NCI-H2081 treated with DMSO at 0.1 percent for 48 hours (cell line): ENCODE results near the gene PLEKHA6.
"Not testable (repeated sequence)": the region's sequence is repeated elsewhere in the genome, so short reads cannot be mapped to it uniquely, and the experiment has no call there.

ENCODE experiments used
- DNase-seq: peaks from one replicate; lab custom pipeline; 2025; lab: John Stamatoyannopoulos, UW

PLEKHA6 gene

DNA sequence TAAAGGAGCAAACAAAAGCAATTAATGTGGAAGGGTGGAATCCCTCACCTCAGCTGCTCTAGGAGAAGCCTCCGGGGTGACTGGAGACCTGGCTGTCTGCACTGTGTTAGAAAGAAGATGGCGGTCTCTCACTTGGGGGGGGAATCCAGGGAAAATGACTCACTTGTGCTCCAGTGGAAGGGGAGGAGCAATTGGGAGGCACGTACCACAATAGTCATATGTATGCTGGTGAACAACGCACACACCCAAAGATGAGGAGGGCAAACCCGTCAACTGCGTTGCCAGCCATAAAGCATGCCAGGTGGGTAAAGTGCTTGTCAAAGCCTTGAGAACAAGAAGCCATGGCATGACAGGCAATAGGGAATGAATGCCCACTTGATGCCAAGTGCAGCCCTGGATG lies 22.1 kb downstream of the PLEKHA6 start:
- DNase-seq = no peak

DNA sequence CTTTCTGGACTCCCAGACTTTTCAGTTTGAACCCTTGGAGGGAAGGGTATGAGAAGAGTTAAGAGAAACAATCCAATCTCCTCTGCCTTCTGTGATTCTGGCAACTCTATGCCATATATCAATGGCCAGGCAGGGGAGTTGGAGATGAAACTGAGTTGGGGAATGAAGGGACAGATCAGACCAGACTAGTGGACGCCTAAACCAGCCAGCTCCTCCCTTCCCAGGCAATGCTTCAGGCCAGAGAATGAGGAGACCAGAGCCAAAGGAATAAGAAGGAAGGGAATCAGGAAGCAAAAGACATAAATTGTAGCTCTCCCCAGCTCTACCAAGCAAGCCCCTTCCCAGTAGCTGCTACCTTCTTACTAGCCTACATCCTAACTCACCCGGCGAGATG lies 22.7 kb downstream of the PLEKHA6 start:
- DNase-seq = no peak

DNA sequence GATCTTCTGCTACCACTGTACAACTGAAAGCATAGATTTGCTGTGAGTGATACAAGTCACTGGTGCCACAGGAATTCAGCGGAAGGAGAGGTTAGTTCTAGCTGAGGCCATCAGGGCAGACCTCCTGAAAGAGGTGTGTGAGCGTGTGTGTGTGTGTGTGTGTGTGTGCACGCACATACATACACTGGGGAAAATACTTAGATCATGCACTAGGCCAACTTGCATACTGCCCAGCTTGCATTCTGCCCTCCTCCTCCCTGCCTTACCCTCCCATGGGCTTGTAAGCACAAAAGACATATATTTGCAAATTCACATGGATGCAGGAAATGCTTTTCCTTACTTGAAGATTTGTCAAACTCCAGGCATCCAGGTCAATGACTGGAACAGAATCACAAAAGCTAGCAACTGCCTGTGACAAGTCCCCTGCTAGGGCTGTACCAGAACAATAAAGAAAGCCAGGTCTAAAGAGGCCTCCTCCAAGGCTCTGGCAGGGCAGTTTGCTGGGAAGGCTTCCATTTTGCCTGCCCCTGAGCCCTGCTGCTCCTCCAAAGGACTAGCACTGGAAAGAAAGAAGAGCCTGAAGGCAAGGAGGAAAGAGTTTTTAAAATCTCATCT lies 23.2 kb downstream of the PLEKHA6 start:
- no peak for DNase-seq

DNA sequence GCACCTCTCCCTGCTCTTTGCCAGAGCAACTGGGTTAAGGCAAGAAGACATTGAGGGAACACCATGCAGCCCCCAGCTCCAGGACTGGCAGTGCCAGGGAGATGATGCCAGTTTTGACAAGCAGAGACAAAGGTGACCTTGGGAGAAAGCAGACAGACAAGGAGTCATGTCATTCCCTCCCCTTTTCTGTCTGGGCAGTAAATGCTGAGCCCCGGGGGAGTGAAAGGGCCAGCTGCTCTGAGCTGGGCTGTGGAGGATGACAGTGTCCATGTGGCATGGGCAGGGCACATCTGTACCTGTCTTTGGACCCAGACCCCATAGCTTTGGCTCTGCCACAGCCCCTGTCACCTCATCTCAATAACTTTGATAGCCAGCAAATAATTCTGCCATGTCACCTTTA lies 24.2 kb downstream of the PLEKHA6 start:
- no peak for DNase-seq

DNA sequence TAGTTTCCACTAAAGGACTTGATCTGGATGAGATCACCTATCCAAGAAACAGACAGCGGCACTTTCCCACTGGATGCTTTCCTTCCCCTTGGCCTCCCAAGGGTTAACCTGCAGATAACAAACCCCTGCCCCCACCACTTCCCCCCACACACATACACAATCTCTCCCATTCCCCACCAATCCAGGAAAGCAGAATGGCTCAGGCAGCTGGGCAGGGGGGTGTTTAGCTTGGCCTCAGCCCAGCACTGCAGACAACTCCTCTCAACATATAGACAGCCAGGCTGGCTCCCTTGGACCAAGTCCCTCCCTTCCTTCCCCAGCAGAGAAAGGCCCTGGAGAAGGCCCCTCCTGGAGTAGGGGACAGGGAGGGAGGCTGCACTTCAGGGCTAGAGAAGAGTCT lies 24.6 kb downstream of the PLEKHA6 start:
- no peak for DNase-seq

DNA sequence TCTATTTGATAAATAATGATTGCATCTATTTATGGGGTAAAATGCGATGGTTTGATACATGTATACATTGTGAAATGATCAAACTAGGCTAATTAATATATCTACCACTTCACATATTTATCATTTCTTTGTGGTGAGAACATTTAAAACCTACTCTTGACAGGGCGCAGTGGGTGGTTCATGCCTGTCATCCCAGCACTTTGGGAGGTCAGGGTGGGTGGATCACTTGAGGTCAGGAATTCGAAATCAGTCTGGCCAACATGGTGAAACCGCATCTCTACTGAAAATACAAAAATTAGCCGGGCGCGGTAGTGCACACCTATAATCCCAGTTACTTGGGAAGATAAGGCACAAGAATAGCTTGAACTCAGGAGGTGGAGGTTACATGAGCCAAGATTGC lies 25.3 kb downstream of the PLEKHA6 start:
- no peak for DNase-seq

DNA sequence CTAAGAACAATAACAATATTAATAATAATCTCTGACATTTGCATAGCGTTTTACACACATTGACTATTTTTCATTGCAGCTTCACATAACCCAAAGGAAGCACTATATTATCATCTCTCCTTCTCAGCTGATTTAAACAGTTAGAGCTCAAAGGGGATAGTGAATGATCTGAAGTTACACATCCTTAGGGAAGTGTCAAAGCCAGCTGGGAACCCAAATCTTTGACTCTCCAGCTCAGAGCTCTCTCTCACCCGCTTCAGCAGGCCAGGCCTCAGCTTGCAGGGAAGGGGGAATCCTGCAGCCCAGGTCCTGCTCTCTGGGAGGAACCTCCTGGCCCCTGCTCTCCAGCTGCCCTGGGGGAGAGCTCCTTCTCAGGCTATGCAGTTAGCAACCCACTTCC lies 26.3 kb downstream of the PLEKHA6 start:
- DNase-seq = no peak

DNA sequence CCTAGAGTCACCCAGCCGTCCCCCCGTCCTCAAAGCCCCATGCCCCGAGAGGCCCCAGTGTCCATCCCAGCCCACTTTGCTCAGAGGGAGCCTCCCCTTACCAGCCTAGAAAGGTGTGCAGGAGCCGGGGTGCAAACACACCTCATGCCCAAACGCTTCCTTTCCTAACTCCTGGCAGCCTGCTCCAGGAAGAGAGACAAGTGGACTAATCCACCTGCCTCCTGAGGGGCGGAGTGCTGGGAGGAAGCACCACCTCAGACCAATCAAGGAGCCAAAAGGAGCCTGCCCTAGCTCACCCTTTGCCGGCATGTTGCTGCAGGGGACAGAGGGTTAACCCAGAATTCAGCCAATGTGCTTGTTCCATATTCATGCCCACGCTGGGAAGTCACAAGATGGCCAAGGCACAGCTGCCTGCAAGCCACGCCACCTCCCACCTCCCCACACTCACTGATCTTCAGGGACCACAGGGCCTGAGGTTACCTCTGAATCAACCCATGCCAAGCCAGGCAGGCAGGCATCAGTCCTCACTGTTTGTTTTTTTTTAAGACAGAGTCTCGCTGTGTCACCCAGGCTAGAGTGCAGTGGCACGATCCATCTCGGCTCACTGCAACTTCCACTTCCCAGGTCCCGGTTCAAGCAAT lies 27.8 kb downstream of the PLEKHA6 start:
- no peak for DNase-seq

DNA sequence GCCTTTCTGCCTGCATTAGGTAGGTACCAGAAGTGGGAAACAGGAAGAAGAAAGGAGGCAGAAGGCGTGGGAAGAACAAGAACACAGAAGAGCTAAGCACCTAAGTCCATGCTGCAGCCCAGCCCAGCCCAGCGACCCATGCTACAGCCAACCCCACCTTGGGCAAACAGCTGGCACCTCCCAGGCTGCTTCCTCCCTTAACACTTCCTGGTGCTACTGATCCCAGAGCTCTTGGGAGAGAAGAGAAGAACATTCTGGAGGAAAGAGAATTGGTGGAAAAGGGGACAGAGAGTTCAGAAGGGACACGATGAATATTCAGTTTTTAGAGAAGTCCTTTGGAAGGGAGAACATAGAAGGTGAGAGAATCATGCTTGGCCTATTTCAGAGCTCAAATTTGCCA lies 28.5 kb downstream of the PLEKHA6 start:
- no peak for DNase-seq

DNA sequence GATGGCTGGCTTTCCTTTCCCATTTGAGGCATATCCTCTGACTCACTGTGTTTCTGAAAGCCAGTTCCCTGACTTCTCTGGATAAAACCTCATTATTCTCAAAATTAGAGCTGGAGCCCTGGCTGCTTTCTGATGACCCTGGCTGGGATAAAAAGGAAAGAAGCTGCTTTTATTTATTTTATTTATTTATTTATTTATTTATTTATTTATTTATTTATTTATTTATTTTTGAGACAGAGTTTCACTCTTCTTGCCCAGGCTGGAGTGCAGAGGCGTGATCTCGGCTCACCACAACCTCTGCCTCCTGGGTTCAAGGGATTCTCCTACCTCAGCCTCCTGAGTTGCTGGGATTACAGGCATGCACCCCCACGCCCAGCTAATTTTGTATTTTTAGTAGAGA lies 31.9 kb downstream of the PLEKHA6 start:
- DNase-seq = not testable (repeated sequence)

DNA sequence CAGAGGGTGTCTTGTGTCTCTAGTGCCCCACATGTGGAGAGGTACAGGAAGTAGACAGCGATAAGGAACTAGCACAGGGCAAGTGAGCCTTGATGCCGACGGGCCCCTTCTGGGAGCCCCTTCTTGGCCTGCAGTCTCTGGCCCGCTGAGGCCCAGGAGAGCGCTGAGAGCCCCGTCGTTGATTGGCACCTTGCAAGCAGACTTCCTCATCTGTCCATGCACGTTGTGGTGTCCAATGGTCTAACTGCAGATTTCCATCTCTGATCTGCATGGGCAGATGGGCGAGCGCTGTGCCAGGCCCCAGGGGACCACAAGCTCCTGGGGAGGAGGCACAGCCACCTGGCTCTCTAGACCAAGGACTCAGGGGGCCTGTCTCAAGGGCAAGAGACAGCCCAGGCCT lies 32.4 kb downstream of the PLEKHA6 start:
- DNase-seq = no peak

DNA sequence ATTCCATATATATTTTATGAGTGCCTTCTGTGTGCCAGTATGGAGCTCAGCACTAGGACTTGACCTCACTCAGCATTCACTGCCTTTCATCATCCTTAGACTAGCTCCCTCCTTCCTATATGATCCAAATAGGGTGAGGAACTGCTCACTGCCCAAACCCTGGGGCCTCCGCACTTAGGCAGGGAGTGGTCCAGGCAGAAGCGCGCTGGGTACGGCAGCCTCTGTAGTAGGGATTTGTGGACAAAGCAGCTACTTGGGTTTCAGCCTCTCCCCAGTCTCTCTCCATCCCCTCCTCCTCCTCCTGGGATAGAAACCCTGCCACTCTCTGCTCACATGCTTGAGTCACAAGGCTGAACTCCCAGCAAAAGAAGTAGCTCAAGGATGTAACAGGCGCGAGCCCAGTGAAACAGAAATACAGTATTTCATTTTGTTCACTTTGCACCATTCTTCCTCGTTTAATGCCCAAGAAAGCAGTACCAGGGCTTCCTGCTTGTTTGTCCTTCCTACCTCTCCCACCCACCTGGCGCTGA lies 32.9 kb downstream of the PLEKHA6 start:
- no peak for DNase-seq

DNA sequence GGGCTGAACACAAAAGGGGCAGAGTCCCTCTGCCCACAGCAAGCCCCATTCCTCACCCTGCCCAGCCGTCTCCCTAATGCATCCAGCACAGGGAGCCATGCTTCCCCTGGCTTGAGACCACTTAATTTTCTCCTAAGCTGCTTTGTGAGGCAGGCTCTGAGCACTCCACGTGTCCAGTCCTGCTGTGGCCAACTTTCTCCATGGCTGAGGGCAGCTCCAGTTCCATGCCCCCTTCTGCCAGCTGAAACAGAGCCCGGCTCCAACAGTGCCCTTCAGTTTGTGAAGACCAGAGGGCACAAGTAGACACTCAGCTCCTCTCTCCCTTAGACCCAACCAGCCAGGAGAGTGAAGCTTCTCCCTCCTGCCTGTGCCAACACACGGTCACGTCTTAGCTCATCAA lies 33.8 kb downstream of the PLEKHA6 start:
- DNase-seq = no peak

DNA sequence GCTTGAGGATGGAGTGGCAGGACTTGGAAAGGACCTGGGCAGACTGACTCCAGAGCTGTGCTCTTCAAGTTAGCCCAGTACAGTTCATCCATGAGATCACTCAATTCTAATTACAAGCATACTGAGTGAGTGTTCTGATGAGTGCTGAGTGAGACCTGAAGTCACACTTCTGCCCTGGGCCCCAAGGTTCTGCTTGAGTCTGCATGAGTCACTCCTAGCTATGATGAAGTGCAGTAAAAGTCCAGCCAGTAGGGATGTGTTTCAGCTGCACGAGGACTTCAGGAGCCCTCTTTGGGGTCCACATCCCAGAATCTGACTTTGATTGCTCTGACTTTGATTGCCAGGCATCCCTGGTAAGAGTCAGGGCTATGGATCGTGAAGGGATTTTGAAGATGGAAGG lies 35.8 kb downstream of the PLEKHA6 start:
- DNase-seq = no peak

DNA sequence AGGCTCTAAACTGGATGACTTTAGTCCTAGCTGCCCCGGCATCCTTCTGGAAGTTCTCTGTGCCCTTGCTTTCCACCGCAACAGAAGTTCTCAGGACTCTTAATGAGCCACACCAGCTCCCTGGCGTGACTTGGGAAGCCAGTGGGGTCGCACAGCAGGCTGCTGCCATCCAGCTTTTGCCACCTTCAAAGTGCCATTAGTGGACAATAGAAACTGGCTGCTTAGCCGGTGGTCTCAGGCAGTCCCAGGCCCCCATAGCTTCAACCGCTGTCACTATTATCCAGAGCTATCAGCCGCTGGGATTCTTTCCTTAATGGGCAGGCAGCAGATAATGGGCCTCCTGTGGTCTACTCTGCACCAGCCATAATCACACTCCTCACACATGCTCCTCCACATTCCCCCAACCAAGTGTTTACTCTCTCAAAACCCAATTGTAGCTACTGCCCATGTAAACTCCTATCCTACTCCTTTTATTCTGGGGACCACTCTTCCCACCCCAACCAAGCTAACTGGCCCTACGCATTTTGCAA lies 37.3 kb downstream of the PLEKHA6 start:
- DNase-seq = no peak

DNA sequence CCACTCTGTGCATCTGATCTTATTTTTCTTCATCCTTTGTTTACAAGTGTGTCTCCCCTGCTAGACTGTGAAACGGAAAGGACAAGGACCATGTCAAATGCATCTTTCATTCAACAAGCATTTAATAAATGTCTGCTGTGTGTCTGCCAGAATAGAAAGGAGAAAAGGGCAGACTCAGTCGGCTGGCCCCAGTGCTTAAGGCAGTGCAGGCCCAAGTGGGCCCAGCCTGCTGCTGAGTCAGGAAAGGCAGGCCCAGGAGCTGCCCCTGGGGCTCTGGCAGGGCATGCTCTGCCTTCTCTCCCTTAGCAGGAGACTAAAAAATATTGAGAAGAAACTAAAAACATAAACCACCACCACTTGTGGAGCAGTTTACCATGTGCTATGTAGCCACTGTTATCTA lies 38.1 kb downstream of the PLEKHA6 start:
- DNase-seq = no peak

DNA sequence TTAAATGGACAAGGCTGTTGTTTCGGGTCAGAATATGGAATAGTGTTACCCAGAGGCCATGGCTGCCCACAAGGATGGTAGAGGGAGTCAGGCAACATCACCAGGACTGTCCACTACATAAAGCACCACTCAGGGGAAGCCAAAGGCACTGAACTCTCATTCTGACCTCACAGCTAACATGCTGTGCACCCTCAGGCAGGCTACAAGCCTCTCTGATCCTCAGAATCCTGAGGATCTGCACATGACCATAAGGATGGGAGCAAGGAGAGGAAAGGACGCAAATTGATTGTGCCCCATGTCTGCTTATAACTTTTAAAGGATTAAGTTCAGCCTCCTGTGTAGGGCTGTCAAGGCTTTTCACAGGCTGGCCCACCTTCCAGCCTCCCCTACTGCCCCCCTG lies 38.7 kb downstream of the PLEKHA6 start:
- no peak for DNase-seq

DNA sequence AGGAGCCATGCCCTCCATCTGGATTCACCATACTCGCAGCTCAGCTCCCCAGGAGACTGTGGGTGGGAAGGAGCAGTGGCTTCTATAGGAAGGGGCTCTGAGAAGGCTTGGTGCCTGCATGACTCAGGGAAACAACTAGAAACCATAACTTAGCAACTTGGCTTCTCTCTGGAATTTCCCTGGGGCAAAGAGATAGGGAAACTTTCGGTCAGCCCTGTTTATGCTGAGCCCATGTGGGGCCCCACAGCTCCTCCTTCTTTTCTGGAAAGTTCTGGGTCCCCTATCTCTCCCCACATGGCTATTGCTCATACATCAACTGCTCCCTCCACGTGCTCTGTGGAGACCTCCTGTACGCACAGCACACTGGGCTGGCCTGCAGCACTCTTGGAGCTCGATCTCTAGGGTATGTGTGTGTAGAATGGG lies 39.3 kb downstream of the PLEKHA6 start:
- DNase-seq = no peak

DNA sequence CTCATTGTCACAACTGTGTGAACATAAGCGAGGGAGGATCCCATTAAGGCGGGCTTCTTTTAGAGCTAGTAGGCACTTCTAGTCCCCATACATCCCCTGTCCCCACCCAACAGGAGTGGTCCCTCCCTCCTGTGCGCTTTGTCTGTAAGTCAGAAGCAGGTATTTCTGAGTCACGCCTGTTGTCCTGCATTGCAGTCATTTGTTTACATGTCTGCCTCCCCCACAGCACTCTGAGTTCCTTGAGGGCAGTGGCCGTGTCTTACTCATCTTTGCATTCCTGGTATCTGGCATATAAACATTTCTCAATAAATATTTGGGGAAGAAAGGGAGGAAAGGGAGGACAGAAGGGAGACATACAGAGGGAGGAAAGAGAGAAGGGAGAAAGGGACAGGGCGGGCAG lies 40.3 kb downstream of the PLEKHA6 start:
- no peak for DNase-seq

DNA sequence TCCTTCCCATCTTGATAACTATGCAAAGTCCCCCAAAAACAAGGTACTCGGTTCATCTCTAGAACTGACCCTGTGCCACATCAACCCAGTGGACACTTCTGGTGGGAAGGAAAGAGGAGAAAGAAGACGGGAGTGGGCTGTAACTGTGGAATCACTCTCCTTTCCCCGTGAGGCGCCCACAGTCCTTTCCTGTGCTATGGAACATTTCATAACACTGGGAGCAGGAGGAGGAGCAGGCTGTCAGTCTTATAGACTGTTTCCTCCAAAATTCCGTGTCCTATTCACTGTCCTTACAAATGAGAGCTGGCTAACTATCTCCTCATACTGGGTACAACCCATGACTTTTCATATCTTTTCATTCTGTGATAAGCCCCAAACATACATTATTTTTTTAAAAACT lies 40.7 kb downstream of the PLEKHA6 start:
- no peak for DNase-seq

DNA sequence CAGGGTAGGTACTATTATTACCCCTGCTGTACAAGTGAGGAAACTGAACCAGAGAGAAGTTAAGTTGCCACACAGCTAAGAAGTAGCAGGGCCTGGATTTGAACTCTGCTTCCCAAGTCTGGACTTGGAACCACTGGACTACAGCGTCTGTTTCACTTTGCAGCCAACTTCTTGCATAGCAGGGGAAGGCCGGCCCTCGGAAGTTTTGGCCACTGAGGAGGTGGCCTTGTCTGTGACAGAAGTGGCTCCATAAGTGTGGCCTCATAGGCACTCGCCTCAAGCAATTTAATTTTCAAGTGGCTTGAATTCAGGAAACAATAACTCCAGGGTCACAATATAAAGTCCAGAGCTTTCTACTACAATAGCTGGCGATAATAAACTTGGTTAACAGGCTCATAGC lies 41.4 kb downstream of the PLEKHA6 start:
- no peak for DNase-seq

DNA sequence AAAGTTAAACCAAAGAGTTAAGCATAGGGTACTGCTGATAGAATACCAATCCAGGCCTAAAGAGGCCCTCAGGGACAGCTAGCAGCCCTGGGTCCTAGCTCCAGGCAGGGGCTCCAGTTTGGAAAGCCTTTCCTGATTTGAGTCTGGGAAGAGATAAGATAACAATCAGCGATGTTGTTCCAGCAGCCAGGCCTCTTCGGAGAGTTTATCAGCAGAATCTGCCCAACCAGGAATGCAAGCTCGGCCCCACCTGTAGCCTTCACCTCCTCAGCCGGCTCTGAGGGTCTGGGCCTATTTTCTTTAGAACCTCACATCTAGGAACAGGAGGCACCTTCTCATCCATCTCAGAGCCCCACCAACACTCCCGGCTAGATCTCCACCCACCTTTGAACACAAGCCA lies 42.6 kb downstream of the PLEKHA6 start:
- DNase-seq = no peak

DNA sequence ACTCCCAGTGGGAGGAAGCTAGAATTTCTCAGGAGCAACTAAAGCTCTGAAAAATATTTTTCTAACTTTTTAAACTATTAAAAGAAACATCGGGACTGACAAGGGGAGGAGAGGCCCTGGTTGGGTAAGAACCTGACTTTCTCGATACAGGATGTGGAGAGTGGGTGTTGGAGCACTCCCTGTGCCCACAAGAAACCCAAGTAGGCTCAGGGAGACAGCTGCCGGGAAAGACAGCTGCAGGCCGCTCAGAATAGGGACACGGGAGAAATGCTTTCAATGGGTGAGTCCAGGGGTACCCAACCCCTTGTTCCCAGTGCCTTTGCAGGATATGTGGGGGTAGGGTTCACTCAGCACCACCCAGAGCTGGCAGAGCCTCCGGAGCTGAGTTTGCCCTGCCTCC lies 43.6 kb downstream of the PLEKHA6 start:
- DNase-seq = no peak
